ENCODE results near the gene FAM89B. TPM values are rescaled to one million over a fixed set of nuclear protein-coding genes. Genes with fewer than 3 reads are reported as not detected.
"Not testable (repeated sequence)": the region's sequence is repeated elsewhere in the genome, so short reads cannot be mapped to it uniquely, and the experiment has no call there.

FAM89B gene
- total and polyA plus RNA-seq, 4 donors, result 49.5 to 83.4 (median 65.9) TPM

DNA sequence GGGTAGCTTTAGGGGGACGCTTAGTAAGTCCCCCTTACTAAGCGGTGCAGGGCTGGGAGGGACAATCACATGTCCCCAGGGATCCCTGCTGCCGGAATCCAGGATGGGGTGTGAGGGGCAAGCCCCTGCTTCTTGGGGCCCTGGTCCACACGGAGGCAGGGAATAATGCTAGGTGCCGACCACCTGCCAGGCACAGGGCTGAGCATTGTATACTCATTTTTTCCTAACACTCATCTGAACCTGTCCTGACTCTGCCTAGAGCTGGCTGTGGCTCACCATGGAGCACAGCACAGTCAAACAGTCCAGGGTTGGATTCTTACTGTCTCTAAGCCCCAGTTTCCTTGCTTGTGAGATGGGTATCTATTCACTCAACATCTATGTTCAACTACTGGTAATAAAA is 12.8 kb upstream of the FAM89B start:
- H3K9me3 ChIP-seq (ENCODE audit: control insufficient read depth, low read length), result no peaks in the 10 kb centered on the region
- no peaks in the 10 kb centered on the region for H3K27me3 ChIP-seq (ENCODE audit: control insufficient read depth in 1 of 2, insufficient read depth in 2 of 2, low read length in 1 of 2)
- H3K4me1 ChIP-seq (ENCODE audit: control insufficient read depth in 1 of 2, insufficient read depth in 2 of 2, low read length in 2 of 2), result no peaks in the 10 kb centered on the region
- H3K36me3 ChIP-seq (ENCODE audit: control insufficient read depth in 1 of 2, insufficient read depth in 2 of 2, low read length in 1 of 2), result no peaks in the 10 kb centered on the region
- DNase-seq (no peak), ATAC-seq (ENCODE audit: low FRiP score) (no peak)
- intact Hi-C loops (cut with DNase I), result loop anchor here in 1 of 2 donors (2.0 kb wide), 2 partner anchors 15 to 19 kb away; no protein-coding TSS in a partner anchor
- H3K27ac ChIP-seq (ENCODE audit: low read depth in 1 of 2, low read length in 2 of 2), result peak overlapping the region; percentile 73 to 94
- 6 to 9% methylated on average over 5 of the region's 5 CpGs for WGBS, 2 donors
- H3K4me3 ChIP-seq (ENCODE audit: low read length in 2 of 2), result no peak overlapping the region

DNA sequence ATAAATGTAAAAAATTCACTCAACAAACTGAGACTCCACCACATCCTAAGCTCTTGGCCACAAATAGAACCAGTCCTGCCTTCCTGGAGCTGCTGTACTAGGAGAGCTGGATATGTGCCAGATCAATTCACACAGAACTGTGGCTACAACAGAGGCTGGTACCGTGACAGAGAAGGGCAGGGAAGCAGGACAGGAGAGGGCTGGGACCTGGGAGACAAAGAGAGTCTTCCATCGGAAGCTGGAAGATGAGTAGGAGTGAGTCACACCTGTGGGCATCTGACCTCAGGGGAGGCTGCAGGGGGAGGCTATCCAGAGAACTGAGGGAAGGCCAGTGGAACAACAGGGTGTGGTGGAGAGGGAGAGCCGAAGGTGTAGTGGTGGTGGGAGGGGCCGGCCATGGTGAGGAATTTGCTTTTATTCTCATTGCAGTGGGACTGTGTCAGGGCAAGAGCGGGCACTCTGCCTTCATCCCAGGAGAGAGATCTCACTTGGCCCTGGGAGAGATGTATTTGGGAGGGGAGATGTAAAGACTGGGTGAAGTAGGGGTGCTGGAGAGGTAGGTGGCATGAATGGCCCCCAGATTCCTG is 12.3 kb upstream of the FAM89B start:
- DNase-seq, result no peak
- no peaks in the 10 kb centered on the region for H3K36me3 ChIP-seq (ENCODE audit: control insufficient read depth in 1 of 2, insufficient read depth in 2 of 2, low read length in 1 of 2)
- 4 to 9% methylated on average over 5 of the region's 5 CpGs for WGBS, 2 donors

GRCh38 chr11:65560555-65561418 is 11.6 kb upstream of the FAM89B start:
- ATAC-seq (ENCODE audit: low FRiP score) (no peak), DNase-seq (peak in 1 of 2 donors; percentile 84)

More for the DNA sequence above, 12.3 kb upstream of the FAM89B start:
- intact Hi-C loops (cut with DNase I), result loop anchor here in 1 of 2 donors (2.0 kb wide), 2 partner anchors 15 to 19 kb away; no protein-coding TSS in a partner anchor
- Histone ChIP-seq H3K4me1 (ENCODE audit: control insufficient read depth in 1 of 2, insufficient read depth in 2 of 2, low read length in 2 of 2) (no peaks in the 10 kb centered on the region), H3K9me3 (ENCODE audit: control insufficient read depth, low read length) (no peaks in the 10 kb centered on the region), H3K27ac (ENCODE audit: low read depth in 1 of 2, low read length in 2 of 2) (peak overlapping the region; percentile 73 to 94), H3K4me3 (ENCODE audit: low read length in 2 of 2) (no peak overlapping the region), H3K27me3 (ENCODE audit: control insufficient read depth in 1 of 2, insufficient read depth in 2 of 2, low read length in 1 of 2) (no peaks in the 10 kb centered on the region)
- peak; percentile 12 for ATAC-seq (ENCODE audit: low FRiP score)

GRCh38 chr11:65562020-65562419 is 10.3 kb upstream of the FAM89B start:
- no peaks in the 10 kb centered on the region for H3K27me3 ChIP-seq (ENCODE audit: control insufficient read depth in 1 of 2, insufficient read depth in 2 of 2, low read length in 1 of 2)
- intact Hi-C loops (cut with DNase I), result no loop called here
- H3K27ac ChIP-seq (ENCODE audit: low read depth in 1 of 2, low read length in 2 of 2), result no peak overlapping the region
- H3K4me1 ChIP-seq (ENCODE audit: control insufficient read depth in 1 of 2, insufficient read depth in 2 of 2, low read length in 2 of 2), result no peaks in the 10 kb centered on the region
- no peak overlapping the region for H3K4me3 ChIP-seq (ENCODE audit: low read length in 2 of 2)
- WGBS, 2 donors, result 77 to 80% methylated on average over 7 of the region's 7 CpGs
- no peak for DNase-seq
- no peaks in the 10 kb centered on the region for H3K9me3 ChIP-seq (ENCODE audit: control insufficient read depth, low read length)
- no peak for ATAC-seq (ENCODE audit: low FRiP score)
- H3K36me3 ChIP-seq (ENCODE audit: control insufficient read depth in 1 of 2, insufficient read depth in 2 of 2, low read length in 1 of 2), result no peaks in the 10 kb centered on the region

More at GRCh38 chr11:65560555-65561418, 11.6 kb upstream of the FAM89B start:
- Histone ChIP-seq H3K36me3 (ENCODE audit: control insufficient read depth in 1 of 2, insufficient read depth in 2 of 2, low read length in 1 of 2) (no peaks in the 10 kb centered on the region), H3K27ac (ENCODE audit: low read depth in 1 of 2, low read length in 2 of 2) (peak overlapping the region; percentile 73 to 94), H3K4me3 (ENCODE audit: low read length in 2 of 2) (no peak overlapping the region), H3K27me3 (ENCODE audit: control insufficient read depth in 1 of 2, insufficient read depth in 2 of 2, low read length in 1 of 2) (no peaks in the 10 kb centered on the region), H3K9me3 (ENCODE audit: control insufficient read depth, low read length) (no peaks in the 10 kb centered on the region), H3K4me1 (ENCODE audit: control insufficient read depth in 1 of 2, insufficient read depth in 2 of 2, low read length in 2 of 2) (no peaks in the 10 kb centered on the region)
- 6 to 9% methylated on average over 15 of the region's 15 CpGs for WGBS, 2 donors
- intact Hi-C loops (cut with DNase I), result loop anchor here in 1 of 2 donors (1.0 kb wide), 1 partner anchor 9 kb away; no protein-coding TSS in a partner anchor

DNA sequence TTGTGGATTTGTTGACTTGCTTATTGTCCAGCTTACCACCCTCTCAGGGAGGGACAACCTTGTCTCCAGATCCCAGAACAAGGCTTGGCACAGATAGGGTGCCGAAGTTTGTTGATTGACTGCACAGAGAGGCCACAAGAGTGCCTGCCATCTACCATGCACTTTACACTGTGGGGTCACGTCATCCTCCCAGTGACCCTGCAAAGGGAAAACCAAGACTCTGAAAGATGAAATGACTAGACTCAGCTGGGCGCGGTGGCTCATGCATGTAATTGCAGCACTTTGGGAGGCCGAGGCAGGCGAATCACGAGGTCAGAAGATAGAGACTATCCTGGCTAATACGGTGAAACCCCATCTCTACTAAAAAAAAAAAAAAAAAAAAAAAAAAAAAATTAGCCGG is 9.6 kb upstream of the FAM89B start:
- ATAC-seq (ENCODE audit: low FRiP score), result no peak
- WGBS, 2 donors, result 80 to 81% methylated on average over 9 of the region's 9 CpGs
- H3K27me3 ChIP-seq (ENCODE audit: control insufficient read depth in 1 of 2, insufficient read depth in 2 of 2, low read length in 1 of 2), result no peaks in the 10 kb centered on the region
- H3K36me3 ChIP-seq (ENCODE audit: control insufficient read depth in 1 of 2, insufficient read depth in 2 of 2, low read length in 1 of 2), result no peaks in the 10 kb centered on the region
- intact Hi-C loops (cut with DNase I), result no loop called here
- no peak overlapping the region for H3K27ac ChIP-seq (ENCODE audit: low read depth in 1 of 2, low read length in 2 of 2)
- H3K4me1 ChIP-seq (ENCODE audit: control insufficient read depth in 1 of 2, insufficient read depth in 2 of 2, low read length in 2 of 2), result no peaks in the 10 kb centered on the region
- DNase-seq, result no peak
- H3K4me3 ChIP-seq (ENCODE audit: low read length in 2 of 2), result no peak overlapping the region
- H3K9me3 ChIP-seq (ENCODE audit: control insufficient read depth, low read length), result no peaks in the 10 kb centered on the region

GRCh38 chr11:65563601-65564000 is 8.7 kb upstream of the FAM89B start:
- DNase-seq, result no peak
- ATAC-seq (ENCODE audit: low FRiP score), result no peak
- intact Hi-C loops (cut with DNase I), result no loop called here
- Histone ChIP-seq H3K36me3 (ENCODE audit: control insufficient read depth in 1 of 2, insufficient read depth in 2 of 2, low read length in 1 of 2) (no peaks in the 10 kb centered on the region), H3K27me3 (ENCODE audit: control insufficient read depth in 1 of 2, insufficient read depth in 2 of 2, low read length in 1 of 2) (no peaks in the 10 kb centered on the region), H3K27ac (ENCODE audit: low read depth in 1 of 2, low read length in 2 of 2) (no peak overlapping the region), H3K9me3 (ENCODE audit: control insufficient read depth, low read length) (no peaks in the 10 kb centered on the region), H3K4me3 (ENCODE audit: low read length in 2 of 2) (no peak overlapping the region), H3K4me1 (ENCODE audit: control insufficient read depth in 1 of 2, insufficient read depth in 2 of 2, low read length in 2 of 2) (no peaks in the 10 kb centered on the region)
- WGBS, 2 donors, result 86 to 91% methylated on average over 4 of the region's 4 CpGs

DNA sequence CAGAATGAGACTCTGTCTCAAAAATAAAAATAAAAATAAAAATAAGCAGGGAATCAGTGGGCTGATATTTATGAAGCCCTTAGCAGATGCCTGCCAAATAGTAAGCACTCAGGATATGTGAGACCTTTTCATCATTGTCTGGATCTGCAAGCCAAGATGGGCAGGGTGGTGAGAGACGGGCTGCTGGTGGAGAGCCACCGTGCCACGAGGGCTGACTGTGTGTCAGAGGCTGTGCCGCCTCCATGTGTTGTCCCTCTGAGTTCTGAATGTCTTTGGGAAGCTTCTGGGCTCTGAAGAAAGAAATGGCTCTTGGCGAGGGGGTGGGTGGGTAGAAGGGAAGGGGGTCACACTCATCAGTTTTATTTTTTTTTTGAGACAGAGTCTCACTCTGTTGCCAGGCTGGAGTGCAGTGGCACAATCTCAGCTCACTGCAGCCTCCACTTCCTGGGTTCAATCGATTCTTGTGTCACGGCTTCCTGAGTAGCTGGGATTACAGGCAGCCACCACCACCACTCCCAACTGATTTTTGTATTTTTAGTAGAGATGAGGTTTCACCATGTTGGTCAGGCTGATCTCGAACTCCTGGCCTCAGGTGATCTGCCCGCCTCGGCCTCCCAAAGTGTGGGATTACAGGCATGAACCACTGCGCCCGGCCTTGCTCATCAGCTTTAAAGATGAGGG is 7.3 kb upstream of the FAM89B start:
- H3K4me1 ChIP-seq (ENCODE audit: control insufficient read depth in 1 of 2, insufficient read depth in 2 of 2, low read length in 2 of 2); H3K4me3 ChIP-seq (ENCODE audit: low read length in 2 of 2); H3K27ac ChIP-seq (ENCODE audit: low read depth in 1 of 2, low read length in 2 of 2); intact Hi-C loops (cut with DNase I); H3K9me3 ChIP-seq (ENCODE audit: control insufficient read depth, low read length); ATAC-seq (ENCODE audit: low FRiP score); DNase-seq; H3K27me3 ChIP-seq (ENCODE audit: control insufficient read depth in 1 of 2, insufficient read depth in 2 of 2, low read length in 1 of 2); H3K36me3 ChIP-seq (ENCODE audit: control insufficient read depth in 1 of 2, insufficient read depth in 2 of 2, low read length in 1 of 2): not testable (repeated sequence)
- 85 to 86% methylated on average over 12 of the region's 12 CpGs for WGBS, 2 donors

- no peaks in the 10 kb centered on the region for H3K9me3 ChIP-seq (ENCODE audit: control insufficient read depth, low read length)
- H3K36me3 ChIP-seq (ENCODE audit: control insufficient read depth in 1 of 2, insufficient read depth in 2 of 2, low read length in 1 of 2), result no peaks in the 10 kb centered on the region
- no peak for ATAC-seq (ENCODE audit: low FRiP score)
- no peaks in the 10 kb centered on the region for H3K27me3 ChIP-seq (ENCODE audit: control insufficient read depth in 1 of 2, insufficient read depth in 2 of 2, low read length in 1 of 2)
- intact Hi-C loops (cut with DNase I), result no loop called here
- no peak overlapping the region for H3K4me3 ChIP-seq (ENCODE audit: low read length in 2 of 2)
- no peaks in the 10 kb centered on the region for H3K4me1 ChIP-seq (ENCODE audit: control insufficient read depth in 1 of 2, insufficient read depth in 2 of 2, low read length in 2 of 2)
- peak overlapping the region in 1 of 2 donors; percentile 8 for H3K27ac ChIP-seq (ENCODE audit: low read depth in 1 of 2, low read length in 2 of 2)
- 63 to 68% methylated on average over 7 of the region's 7 CpGs for WGBS, 2 donors
- no peak for DNase-seq
Observed at GRCh38 chr11:65565624-65566453, 6.5 kb upstream of the FAM89B start.
